Adrenal gland (tissue), 12 donors: ENCODE data around the gene CADM1. TPM values are rescaled to one million over a fixed set of nuclear protein-coding genes. Genes with fewer than 3 reads are reported as not detected.

ENCODE experiments used
- DNase-seq, 7 donors: peaks; one replicate each; pipeline ENCODE4 v3.0.0-alpha.2; 2019 to 2020
- H3K27ac ChIP-seq, 5 donors: fragments of 200-600 bp; sonication (generic) in 4 of 5; 1 replicate in 3 of 5; 2 replicates in 2 of 5; pipeline versions ENCODE4 v1.5.1 to v1.8.0; 2016 to 2020; ENCODE audit warnings: mild to moderate bottlenecking in 1 of 5
- H3K27me3 ChIP-seq: fragments of 200-600 bp; 2 replicates; pipeline ENCODE4 v1.8.0; 2021
- H3K36me3 ChIP-seq, 2 donors: fragments of 200-600 bp; replicated peaks in 1 of 2; 1 replicate in 1 of 2; 2 replicates in 1 of 2; pipeline versions ENCODE4 v1.5.1 to v1.8.0; 2018 to 2022
- H3K4me1 ChIP-seq, 2 donors: fragments of 200-600 bp; replicated peaks in 1 of 2; 1 replicate in 1 of 2; 2 replicates in 1 of 2; pipeline versions ENCODE4 v1.5.1 to v1.8.0; 2018 to 2021
- H3K4me3 ChIP-seq, 4 donors: fragments of 200-600 bp; sonication (generic) in 3 of 4; one replicate each; pipeline ENCODE4 v1.5.1; 2016 to 2018
- H3K9me3 ChIP-seq, 3 donors: fragments of 200-600 bp; sonication (generic) in 1 of 3; replicated peaks in 1 of 3; 1 replicate in 2 of 3; 2 replicates in 1 of 3; pipeline versions ENCODE4 v1.5.1 to v1.8.0; 2016 to 2021
- CTCF ChIP-seq, 6 experiments: fragments of 450-650 bp in 4 of 6; fragments of 200-600 bp in 2 of 6; sonication (generic) in 1 of 6; IDR thresholded peaks; 1 replicate in 5 of 6; 2 replicates in 1 of 6; pipeline versions ENCODE4 v1.5.1 to v1.8.0; 2016 to 2021; ENCODE audit warnings: antibody characterized with exemption in 6 of 6, mild to moderate bottlenecking in 2 of 6, moderate library complexity in 1 of 6
- POLR2A ChIP-seq, 2 donors: fragments of 450-650 bp; IDR thresholded peaks; one replicate each; pipeline ENCODE4 v1.6.1; 2017; ENCODE audit warnings: antibody characterized with exemption in 2 of 2, mild to moderate bottlenecking in 2 of 2, moderate library complexity in 1 of 2
- WGBS, 4 donors: extraction: QIAGEN DNeasy Blood & Tissue Kit in 2 of 4; methylation state at CpG; one replicate each; pipeline versions ENCODE4 v1.1.5 to v1.1.7; 2013 to 2017; 5-methylcytosine and 5-hydroxymethylcytosine counted together
- intact Hi-C, 2 donors: fragments of 100-400 bp; cut with DNase I; formaldehyde crosslinking; loops; one replicate each; pipeline versions ENCODE4 v1.14.1 to v1.15.0; 2022 to 2023
- polyA plus RNA-seq, 3 donors: library from polyadenylated mRNA; stranded (reverse); fragments of 200-250 nt in 2 of 3; fragments of 350-450 nt in 1 of 3; fragmentation: Illumina TruSeq in 1 of 3; extraction: RNeasy Lipid Tissue Mini Kit (QIAGEN cat#74804) in 1 of 3; gene quantifications; one replicate each; pipeline ENCODE4 v1.2.3, GENCODE V29; 2013 to 2014
- total RNA-seq, 9 donors: library from RNA; depleted of rRNA in 4 of 9; stranded (reverse); fragments of >200 nt in 4 of 9; fragments of 120-200 nt in 1 of 9; fragmentation: NEBNext Ultra II Directional in 1 of 9; extraction: Animal tissue kit (Norgen Biotek cat#: 25700) in 1 of 9; gene quantifications; one replicate each; pipeline versions ENCODE4 v1.1.0 to v1.2.4, GENCODE V29; 2013 to 2023
- donor health status: healthy with polysubstance abuse.
- donor health status: Bipolar disorder and iron deficiency.
- donor health status: DM: yes; HTN: yes; CAD: no.
- donor health status: DM: no; HTN: no; CAD: no.
- donor health status: DM: no; HTN: no; CAD: no.
- donor health status: DM: yes; HTN: yes; CAD: no.

CADM1 gene
- total and polyA plus RNA-seq, 12 donors: 21.6 to 256 (median 39.8) TPM

- WGBS, 4 donors: 1 to 3% (median 2%) methylated on average over 14 to 77 of the region's 77 CpGs
- H3K27me3 ChIP-seq: no peaks in the 10 kb centered on the region
- peak overlapping the region in 3 of 5 donors; percentile 58 to 84 (median 80) for H3K27ac ChIP-seq
- intact Hi-C loops: loop anchor here in 1 of 2 donors (10.0 kb wide), 1 partner anchor 168 kb away; no protein-coding TSS in a partner anchor
- TF ChIP-seq CTCF (IDR thresholded peaks at IDR 0.05) (peak in 5 of 6 experiments; percentile 16 to 42 (median 37)), POLR2A (IDR thresholded peaks at IDR 0.05) (peak in 1 of 2 donors; percentile 24)
- no peaks in the 10 kb centered on the region for H3K36me3 ChIP-seq
- H3K4me1 ChIP-seq: peaks cover 10 to 15% of the 10 kb centered on the region in 2 donors
- peak overlapping the region; percentile 38 to 65 (median 50) for H3K4me3 ChIP-seq
- no peaks in the 10 kb centered on the region for H3K9me3 ChIP-seq
- peak; percentile 67 to 85 (median 77) for DNase-seq
Observed at GRCh38 chr11:115503083-115503885, 931 bp downstream of the CADM1 start.

GRCh38 chr11:115502636-115503082 lies 1.6 kb downstream of the CADM1 start:
- Histone ChIP-seq H3K4me3 (peak overlapping the region in 2 of 4 donors; percentile 41 to 65), H3K9me3 (no peaks in the 10 kb centered on the region), H3K27me3 (no peaks in the 10 kb centered on the region), H3K27ac (peak overlapping the region in 3 of 5 donors; percentile 58 to 84 (median 80)), H3K36me3 (no peaks in the 10 kb centered on the region), H3K4me1 (peaks cover 10 to 15% of the 10 kb centered on the region in 2 donors)
- DNase-seq: peak in 2 of 7 donors; percentile 25 to 58
- 0 to 1% (median 0%) methylated on average over 6 to 30 of the region's 30 CpGs for WGBS, 4 donors
- TF ChIP-seq CTCF (IDR thresholded peaks at IDR 0.05): no peak
- TF ChIP-seq POLR2A (IDR thresholded peaks at IDR 0.05): no peak
- intact Hi-C loops: loop anchor here in 1 of 2 donors (10.0 kb wide), 1 partner anchor 168 kb away; no protein-coding TSS in a partner anchor

GRCh38 chr11:115501893-115502589 lies 2.2 kb downstream of the CADM1 start:
- TF ChIP-seq CTCF (IDR thresholded peaks at IDR 0.05) (no peak), POLR2A (IDR thresholded peaks at IDR 0.05) (no peak)
- Histone ChIP-seq H3K4me3 (peak overlapping the region in 2 of 4 donors; percentile 41 to 65), H3K9me3 (no peaks in the 10 kb centered on the region), H3K27me3 (no peaks in the 10 kb centered on the region), H3K36me3 (no peaks in the 10 kb centered on the region), H3K4me1 (peaks cover 10 to 15% of the 10 kb centered on the region in 2 donors), H3K27ac (peak overlapping the region in 1 of 5 donors; percentile 14)
- DNase-seq: no peak
- intact Hi-C loops: loop anchor here in 1 of 2 donors (10.0 kb wide), 1 partner anchor 167 kb away; no protein-coding TSS in a partner anchor
- WGBS, 4 donors: 12 to 22% (median 15%) methylated on average over 22 of the region's 22 CpGs

- WGBS, 4 donors: 46 to 72% (median 55%) methylated on average over 8 of the region's 8 CpGs
- TF ChIP-seq CTCF (IDR thresholded peaks at IDR 0.05): no peak
- no peak for TF ChIP-seq POLR2A (IDR thresholded peaks at IDR 0.05)
- no peak overlapping the region for H3K4me3 ChIP-seq
- H3K36me3 ChIP-seq: no peaks in the 10 kb centered on the region
- no peaks in the 10 kb centered on the region for H3K9me3 ChIP-seq
- intact Hi-C loops: loop anchor here in 1 of 2 donors (10.0 kb wide), 1 partner anchor 167 kb away; no protein-coding TSS in a partner anchor
- no peaks in the 10 kb centered on the region for H3K27me3 ChIP-seq
- H3K4me1 ChIP-seq: peaks cover 10 to 15% of the 10 kb centered on the region in 2 donors
- H3K27ac ChIP-seq: peak overlapping the region in 1 of 5 donors; percentile 14
- no peak for DNase-seq
Observed at GRCh38 chr11:115501502-115501892, 2.7 kb downstream of the CADM1 start.
